Measurements from ENCODE around the gene RAB3D.

The RAB3D gene

DNA sequence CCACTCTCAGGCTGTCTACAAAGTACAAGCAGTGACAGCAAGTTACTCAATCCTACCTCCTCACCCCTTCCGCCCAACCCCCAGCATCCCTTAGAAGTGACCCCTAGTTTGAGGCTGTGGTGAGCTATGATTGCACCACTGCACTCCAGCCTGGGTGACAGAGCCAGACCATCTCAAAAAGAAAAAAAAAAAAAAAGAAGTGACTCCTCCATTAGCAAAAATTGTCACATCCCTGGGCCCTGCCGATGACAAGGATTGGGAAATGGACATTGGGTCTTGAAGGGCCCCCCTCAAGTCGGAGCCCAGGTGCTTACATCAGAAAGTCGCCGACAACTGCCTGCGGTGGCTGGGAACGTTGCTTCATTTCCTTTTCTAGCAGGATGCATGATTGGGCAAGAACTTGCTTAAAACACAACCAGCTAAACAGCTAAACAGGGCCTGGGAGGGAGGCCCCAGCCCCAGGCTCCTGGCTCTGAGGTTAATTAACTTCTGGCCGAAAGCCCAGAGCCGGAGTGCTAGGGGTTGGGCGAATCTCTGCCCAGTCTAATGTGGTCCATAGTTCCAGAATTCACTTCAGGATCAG is 15.3 kb downstream of the RAB3D start:
- peak; percentile 44; the same call in 1 of the 2 replicates for TF ChIP-seq TAF1 (IDR thresholded peaks at IDR 0.05; ENCODE audit: borderline replicate concordance, insufficient read depth, low read length)
- TF ChIP-seq, protein P1, sequence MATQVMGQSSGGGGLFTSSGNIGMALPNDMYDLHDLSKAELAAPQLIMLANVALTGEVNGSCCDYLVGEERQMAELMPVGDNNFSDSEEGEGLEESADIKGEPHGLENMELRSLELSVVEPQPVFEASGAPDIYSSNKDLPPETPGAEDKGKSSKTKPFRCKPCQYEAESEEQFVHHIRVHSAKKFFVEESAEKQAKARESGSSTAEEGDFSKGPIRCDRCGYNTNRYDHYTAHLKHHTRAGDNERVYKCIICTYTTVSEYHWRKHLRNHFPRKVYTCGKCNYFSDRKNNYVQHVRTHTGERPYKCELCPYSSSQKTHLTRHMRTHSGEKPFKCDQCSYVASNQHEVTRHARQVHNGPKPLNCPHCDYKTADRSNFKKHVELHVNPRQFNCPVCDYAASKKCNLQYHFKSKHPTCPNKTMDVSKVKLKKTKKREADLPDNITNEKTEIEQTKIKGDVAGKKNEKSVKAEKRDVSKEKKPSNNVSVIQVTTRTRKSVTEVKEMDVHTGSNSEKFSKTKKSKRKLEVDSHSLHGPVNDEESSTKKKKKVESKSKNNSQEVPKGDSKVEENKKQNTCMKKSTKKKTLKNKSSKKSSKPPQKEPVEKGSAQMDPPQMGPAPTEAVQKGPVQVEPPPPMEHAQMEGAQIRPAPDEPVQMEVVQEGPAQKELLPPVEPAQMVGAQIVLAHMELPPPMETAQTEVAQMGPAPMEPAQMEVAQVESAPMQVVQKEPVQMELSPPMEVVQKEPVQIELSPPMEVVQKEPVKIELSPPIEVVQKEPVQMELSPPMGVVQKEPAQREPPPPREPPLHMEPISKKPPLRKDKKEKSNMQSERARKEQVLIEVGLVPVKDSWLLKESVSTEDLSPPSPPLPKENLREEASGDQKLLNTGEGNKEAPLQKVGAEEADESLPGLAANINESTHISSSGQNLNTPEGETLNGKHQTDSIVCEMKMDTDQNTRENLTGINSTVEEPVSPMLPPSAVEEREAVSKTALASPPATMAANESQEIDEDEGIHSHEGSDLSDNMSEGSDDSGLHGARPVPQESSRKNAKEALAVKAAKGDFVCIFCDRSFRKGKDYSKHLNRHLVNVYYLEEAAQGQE (IDR thresholded peaks at IDR 0.05; ENCODE audit: insufficient read depth in 1 of 2, low read depth in 2 of 2, low read length in 2 of 2), result peak in 1 of 2 experiments; percentile 71; a peak in 2 of 4 replicates
- 0 out of 2 replicates have a peak, but pooled peaks have one; percentile 70 for TF ChIP-seq SIN3A (IDR thresholded peaks at IDR 0.05; ENCODE audit: borderline replicate concordance, insufficient read depth, low read length)
- TF ChIP-seq FOXP2 (optimal IDR thresholded peaks at IDR 0.05; ENCODE audit: borderline replicate concordance, extremely low read depth, extremely low read length, insufficient read depth), result peak; percentile 85
- peak; percentile 43; the same call in 1 of the 2 replicates for TF ChIP-seq POLR2AphosphoS5 (IDR thresholded peaks at IDR 0.05; ENCODE audit: low read depth, low read length)

GRCh38 chr19:11323601-11324078 is 15.8 kb downstream of the RAB3D start:
- TF ChIP-seq TAF1 (IDR thresholded peaks at IDR 0.05; ENCODE audit: borderline replicate concordance, insufficient read depth, low read length) (no peak), FOXP2 (optimal IDR thresholded peaks at IDR 0.05; ENCODE audit: borderline replicate concordance, extremely low read depth, extremely low read length, insufficient read depth) (no peak), SIN3A (IDR thresholded peaks at IDR 0.05; ENCODE audit: borderline replicate concordance, insufficient read depth, low read length) (no peak), POLR2AphosphoS5 (IDR thresholded peaks at IDR 0.05; ENCODE audit: low read depth, low read length) (no peak)
- TF ChIP-seq, protein P1 (IDR thresholded peaks at IDR 0.05; ENCODE audit: insufficient read depth in 1 of 2, low read depth in 2 of 2, low read length in 2 of 2), result no peak

GRCh38 chr19:11322269-11323024 is 17.0 kb downstream of the RAB3D start:
- TF ChIP-seq FOXP2 (optimal IDR thresholded peaks at IDR 0.05; ENCODE audit: borderline replicate concordance, extremely low read depth, extremely low read length, insufficient read depth), result no peak
- TF ChIP-seq, protein P1 (IDR thresholded peaks at IDR 0.05; ENCODE audit: insufficient read depth in 1 of 2, low read depth in 2 of 2, low read length in 2 of 2), result no peak
- no peak for TF ChIP-seq TAF1 (IDR thresholded peaks at IDR 0.05; ENCODE audit: borderline replicate concordance, insufficient read depth, low read length)

DNA sequence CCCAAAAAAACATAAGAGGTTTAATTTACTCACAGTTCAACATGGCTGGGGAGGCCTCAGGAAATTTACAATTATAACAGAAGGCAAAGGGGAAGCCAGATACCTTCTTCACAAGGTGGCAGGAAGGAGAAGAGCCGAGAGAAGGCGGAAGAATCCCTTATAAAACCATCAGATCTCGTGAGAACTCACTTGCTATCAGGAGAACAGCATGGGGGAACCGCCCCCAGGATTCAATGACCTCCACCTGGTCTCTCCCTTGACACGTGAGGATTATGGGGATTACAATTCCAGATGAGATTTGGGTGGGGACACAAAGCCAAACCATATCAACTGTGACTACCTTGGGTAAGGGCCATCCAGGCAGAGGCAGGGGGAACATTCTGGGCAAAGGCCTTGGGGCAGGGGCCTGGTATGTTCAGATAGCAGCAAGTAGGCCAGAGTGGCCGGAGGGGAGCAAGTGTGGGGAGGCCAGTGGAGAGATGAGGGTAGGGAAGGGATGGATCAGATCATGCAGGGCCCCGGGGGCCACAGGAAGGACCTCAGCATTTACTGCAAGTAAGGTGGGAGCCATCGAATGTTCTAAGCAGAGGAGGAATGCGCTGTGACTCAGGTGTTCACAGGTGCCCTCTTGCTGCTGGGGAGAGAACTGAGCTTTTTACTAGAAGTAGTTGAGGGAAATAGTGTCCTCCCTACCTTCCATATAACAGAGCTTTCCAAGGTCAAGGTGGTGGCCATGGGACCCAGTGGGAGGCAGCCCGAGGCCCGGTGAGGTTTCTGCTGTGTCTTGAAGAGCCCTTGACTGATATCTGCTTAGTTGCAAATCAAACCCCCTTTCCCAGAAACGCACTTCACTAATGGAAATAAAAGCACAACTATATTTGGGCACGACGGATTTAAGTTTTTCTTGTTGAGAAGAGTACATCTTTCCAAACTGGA is 18.0 kb downstream of the RAB3D start:
- no peak for TF ChIP-seq SIN3A (IDR thresholded peaks at IDR 0.05; ENCODE audit: borderline replicate concordance, insufficient read depth, low read length)
- no peak for TF ChIP-seq POLR2AphosphoS5 (IDR thresholded peaks at IDR 0.05; ENCODE audit: low read depth, low read length)
- no peak for TF ChIP-seq TAF1 (IDR thresholded peaks at IDR 0.05; ENCODE audit: borderline replicate concordance, insufficient read depth, low read length)
- no peak for TF ChIP-seq FOXP2 (optimal IDR thresholded peaks at IDR 0.05; ENCODE audit: borderline replicate concordance, extremely low read depth, extremely low read length, insufficient read depth)
- TF ChIP-seq, protein P1 (IDR thresholded peaks at IDR 0.05; ENCODE audit: insufficient read depth in 1 of 2, low read depth in 2 of 2, low read length in 2 of 2), result no peak
